ENCODE measurements around the gene CNTNAP2. TPM values are rescaled to one million over a fixed set of nuclear protein-coding genes. Genes with fewer than 3 reads are reported as not detected.
A peak's percentile ranks its signal among the peaks of the same experiment; 100 is the strongest.

CNTNAP2 gene
- total RNA-seq, 1 experiment from 2014 or later, result not detected

DNA sequence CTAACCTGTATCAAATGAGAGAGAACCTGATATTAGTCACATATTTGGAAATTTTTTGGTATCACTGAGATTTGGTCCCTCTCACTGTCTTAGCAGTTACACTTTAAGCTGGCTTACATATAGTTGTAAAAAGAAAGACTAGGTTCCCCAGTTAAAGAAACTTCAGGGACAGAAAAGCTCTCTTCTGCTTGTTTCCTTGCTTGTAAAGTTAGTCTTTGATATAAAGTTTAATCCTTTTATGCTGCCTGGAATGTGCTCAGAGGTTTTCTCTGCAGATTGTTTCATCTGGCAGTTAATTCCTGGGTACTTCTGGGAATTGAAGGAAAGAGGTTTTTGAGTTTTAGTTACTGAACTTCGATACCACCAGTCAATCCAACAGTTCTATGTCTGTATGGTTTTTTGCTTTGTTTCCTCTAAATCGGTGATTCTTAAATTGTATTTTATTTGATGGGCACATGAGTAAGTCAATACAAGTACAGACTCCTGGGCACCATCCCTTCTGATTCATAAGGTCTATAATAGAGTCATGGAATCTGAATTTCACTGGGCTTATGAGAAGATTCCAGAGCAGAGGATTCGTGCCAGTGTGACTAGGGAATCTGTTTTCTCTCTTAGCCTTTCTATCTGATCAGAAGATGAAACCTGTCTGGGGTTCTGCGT lies 1393.1 kb downstream of the CNTNAP2 start:
- in situ Hi-C loops (cut with HindIII; ENCODE audit: low sequenced_read_pairs), result no loop called here

DNA sequence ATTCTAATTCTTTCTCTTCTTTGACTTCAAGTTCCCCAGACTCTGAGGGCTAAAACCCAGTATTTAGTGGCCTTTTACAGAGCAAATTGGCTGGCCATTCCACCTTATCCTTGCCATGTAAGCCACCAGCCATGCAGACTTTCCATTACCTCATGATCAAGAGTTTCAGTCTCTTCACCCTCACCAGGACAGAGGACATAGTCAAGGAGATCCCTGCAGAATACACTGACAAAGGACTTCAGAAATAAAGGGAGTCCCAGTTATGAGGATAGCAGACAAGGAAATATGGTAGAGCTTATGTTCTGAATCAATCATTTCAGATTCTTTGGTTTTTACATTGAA lies 1393.6 kb downstream of the CNTNAP2 start:
- no peak for DNase-seq (ENCODE audit: low spot score)

More for the DNA sequence above, 1393.1 kb downstream of the CNTNAP2 start:
- DNase-seq (ENCODE audit: low spot score), result no peak

GRCh38 chr7:147510923-147511322 lies 1394.3 kb downstream of the CNTNAP2 start:
- in situ Hi-C loops (cut with HindIII; ENCODE audit: low sequenced_read_pairs), result no loop called here
- DNase-seq (ENCODE audit: low spot score), result no peak

More for the DNA sequence above, 1393.6 kb downstream of the CNTNAP2 start:
- in situ Hi-C loops (cut with HindIII; ENCODE audit: low sequenced_read_pairs), result no loop called here

- in situ Hi-C loops (cut with HindIII; ENCODE audit: low sequenced_read_pairs), result no loop called here
- DNase-seq (ENCODE audit: low spot score), result peak; percentile 20
Measured at GRCh38 chr7:147513451-147513850, 1396.8 kb downstream of the CNTNAP2 start.

DNA sequence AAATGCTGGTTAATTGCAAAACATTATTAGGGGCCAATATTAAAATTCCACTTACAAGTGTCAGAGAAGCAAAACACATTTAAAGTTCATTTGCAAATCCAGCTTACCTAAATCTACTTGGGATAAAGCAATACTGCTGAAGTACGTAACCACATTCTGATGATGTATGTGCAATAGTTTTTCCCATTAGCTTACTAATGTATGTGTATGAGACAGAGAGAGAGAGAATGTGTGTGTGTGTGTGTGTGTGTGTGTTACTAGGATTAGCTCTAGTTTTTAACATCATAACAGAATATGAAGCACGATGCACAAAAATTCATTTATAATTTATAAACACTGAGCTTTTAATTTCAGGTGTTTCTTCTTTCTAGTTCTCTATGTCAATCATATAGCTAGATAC lies 1399.8 kb downstream of the CNTNAP2 start:
- no peak for DNase-seq (ENCODE audit: low spot score)
- in situ Hi-C loops (cut with HindIII; ENCODE audit: low sequenced_read_pairs), result no loop called here

DNA sequence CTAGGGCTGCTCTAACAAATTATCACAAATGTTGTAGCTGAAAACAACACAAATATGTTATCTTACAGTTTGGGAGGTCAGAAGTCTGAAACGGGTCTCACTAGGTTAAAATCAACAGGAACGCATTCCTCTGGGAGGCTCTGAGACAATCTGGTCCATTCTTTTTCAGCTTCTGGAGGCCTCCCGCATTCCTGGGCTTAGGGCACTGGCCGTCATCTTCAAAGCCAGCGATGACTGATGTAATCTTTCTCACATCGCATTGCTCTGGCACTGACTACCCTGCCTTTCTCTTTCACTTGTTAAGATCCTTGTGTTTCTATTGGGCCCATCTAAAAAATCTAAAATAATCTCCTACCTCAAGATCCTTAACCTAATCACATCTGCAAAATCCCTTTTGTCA lies 1402.5 kb downstream of the CNTNAP2 start:
- no peak for DNase-seq (ENCODE audit: low spot score)

DNA sequence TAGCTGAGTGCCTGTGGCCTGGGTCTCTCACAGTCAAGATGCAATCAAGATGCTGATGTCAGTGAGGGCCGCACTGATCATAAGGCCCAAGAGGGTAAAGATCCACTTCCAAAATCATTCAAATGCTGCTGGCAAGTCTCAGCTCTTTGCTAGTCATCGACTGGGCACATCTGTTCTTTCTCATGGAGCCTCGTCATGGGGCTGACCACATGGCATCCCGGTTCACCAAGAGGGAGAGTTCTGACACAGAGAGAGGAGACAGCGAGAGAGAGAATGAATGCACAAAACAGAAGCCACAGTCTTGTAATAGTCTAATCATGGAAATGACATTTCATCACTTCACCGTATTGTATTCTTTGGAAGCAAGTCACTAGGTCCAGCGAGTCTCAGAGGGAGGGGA lies 1406.5 kb downstream of the CNTNAP2 start:
- DNase-seq (ENCODE audit: low spot score), result no peak
- in situ Hi-C loops (cut with HindIII; ENCODE audit: low sequenced_read_pairs), result no loop called here

More for the DNA sequence above, 1402.5 kb downstream of the CNTNAP2 start:
- in situ Hi-C loops (cut with HindIII; ENCODE audit: low sequenced_read_pairs), result no loop called here

DNA sequence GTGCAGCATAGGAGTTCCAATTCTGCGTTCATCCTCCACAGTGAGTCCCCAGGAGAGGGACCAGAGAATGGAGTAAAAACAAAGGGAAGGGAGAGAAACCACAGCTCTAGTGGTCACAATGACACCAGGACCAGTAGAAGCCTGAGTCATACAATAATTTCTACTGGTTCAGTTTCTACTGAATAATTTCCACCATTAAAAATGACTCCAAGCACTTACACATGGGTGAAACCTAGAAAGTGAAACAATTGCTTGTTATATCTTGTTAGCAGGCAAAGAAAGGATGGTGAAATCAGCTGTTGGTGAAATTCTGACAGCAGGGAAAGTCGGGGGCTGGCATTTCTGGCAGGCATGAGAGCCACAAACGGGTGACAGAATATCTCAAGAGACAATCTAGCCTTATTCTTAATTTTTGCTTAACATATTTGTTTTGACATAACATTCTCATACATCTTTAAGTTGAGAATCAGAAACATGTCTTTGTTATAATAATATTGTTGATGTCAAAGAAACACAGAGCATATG lies 1408.2 kb downstream of the CNTNAP2 start:
- DNase-seq (ENCODE audit: low spot score), result no peak
- in situ Hi-C loops (cut with HindIII; ENCODE audit: low sequenced_read_pairs), result no loop called here

GRCh38 chr7:147525325-147525724 lies 1408.7 kb downstream of the CNTNAP2 start:
- in situ Hi-C loops (cut with HindIII; ENCODE audit: low sequenced_read_pairs), result no loop called here

GRCh38 chr7:147535701-147536111 lies 1419.1 kb downstream of the CNTNAP2 start:
- DNase-seq (ENCODE audit: low spot score), result no peak
- in situ Hi-C loops (cut with HindIII; ENCODE audit: low sequenced_read_pairs), result no loop called here

More at GRCh38 chr7:147525325-147525724, 1408.7 kb downstream of the CNTNAP2 start:
- no peak for DNase-seq (ENCODE audit: low spot score)

- no peak for DNase-seq (ENCODE audit: low spot score)
- in situ Hi-C loops (cut with HindIII; ENCODE audit: low sequenced_read_pairs), result no loop called here
Measured at GRCh38 chr7:147539685-147540084, 1423.1 kb downstream of the CNTNAP2 start.

GRCh38 chr7:147540743-147541142 lies 1424.1 kb downstream of the CNTNAP2 start:
- in situ Hi-C loops (cut with HindIII; ENCODE audit: low sequenced_read_pairs), result no loop called here
- DNase-seq (ENCODE audit: low spot score), result no peak

- in situ Hi-C loops (cut with HindIII; ENCODE audit: low sequenced_read_pairs), result no loop called here
Measured at GRCh38 chr7:147541261-147541660, 1424.7 kb downstream of the CNTNAP2 start.

DNA sequence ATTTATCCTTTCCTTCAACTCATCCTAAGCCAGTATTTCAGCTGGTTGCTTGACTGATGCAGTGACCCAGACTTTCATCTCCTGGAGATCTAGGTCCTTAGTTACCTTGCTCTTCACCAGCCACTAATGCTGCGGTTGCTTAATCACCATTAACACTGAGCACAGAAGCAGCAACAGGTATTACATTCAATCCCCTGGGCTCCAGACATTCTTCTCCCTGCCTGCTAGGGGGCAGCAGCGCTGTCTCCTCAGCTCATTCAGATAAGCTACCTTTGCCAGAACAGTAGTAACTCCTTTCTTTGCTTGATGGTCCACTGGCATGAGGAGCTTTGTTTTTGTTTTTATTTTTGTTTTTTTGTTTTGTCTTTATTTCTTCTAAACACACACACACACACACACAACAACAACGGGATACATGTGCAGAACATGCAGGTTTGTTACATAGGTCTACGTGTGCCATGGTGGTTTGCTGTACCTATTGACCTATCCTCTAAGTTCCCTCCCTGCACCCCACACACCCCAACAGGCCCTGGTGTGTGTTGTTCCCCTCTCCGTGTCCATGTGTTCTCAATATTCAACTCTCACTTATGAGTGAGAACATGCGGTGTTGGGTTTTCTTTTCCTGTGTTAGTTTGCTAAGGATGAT lies 1430.8 kb downstream of the CNTNAP2 start:
- in situ Hi-C loops (cut with HindIII; ENCODE audit: low sequenced_read_pairs), result no loop called here
- DNase-seq (ENCODE audit: low spot score), result no peak

More at GRCh38 chr7:147541261-147541660, 1424.7 kb downstream of the CNTNAP2 start:
- DNase-seq (ENCODE audit: low spot score), result no peak

DNA sequence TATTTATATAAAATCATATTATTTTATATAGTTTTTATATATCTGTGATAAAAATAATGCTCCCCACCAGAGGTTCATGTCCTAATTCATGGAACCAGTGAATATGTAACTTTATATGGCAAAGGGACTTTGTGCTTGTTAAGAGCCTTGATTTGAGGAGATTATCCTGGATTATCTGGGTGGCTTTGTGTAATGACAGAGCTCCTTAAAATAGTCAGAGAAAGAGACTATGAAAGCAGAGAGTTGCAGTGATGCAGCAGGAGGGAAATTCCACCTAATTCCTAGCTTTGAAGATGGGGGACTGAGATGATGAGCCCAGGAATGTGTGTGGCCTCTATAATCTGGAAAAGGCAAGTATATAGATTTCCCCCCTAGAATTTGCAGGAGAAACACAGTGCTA lies 1439.7 kb downstream of the CNTNAP2 start:
- in situ Hi-C loops (cut with HindIII; ENCODE audit: low sequenced_read_pairs), result no loop called here
- DNase-seq (ENCODE audit: low spot score), result no peak

DNA sequence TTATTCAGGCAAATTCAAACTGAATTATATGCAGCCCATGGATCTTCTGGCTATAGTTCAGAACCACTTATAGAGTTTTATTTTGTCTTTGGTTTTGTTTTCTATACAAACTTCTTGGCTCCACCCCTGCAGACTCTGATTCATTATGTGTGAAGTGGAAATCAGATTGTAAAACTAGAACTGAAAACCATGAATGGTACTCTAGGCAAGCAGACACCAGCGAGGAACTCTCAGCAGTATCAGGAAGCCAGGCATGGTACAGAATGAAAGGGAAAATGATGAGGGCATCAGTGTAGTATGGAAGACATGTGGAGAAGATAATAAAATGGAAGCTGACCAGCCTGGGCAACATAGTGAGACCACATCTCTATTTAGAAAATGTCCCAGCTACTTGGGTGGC lies 1447.1 kb downstream of the CNTNAP2 start:
- in situ Hi-C loops (cut with HindIII; ENCODE audit: low sequenced_read_pairs), result no loop called here
- no peak for DNase-seq (ENCODE audit: low spot score)

DNA sequence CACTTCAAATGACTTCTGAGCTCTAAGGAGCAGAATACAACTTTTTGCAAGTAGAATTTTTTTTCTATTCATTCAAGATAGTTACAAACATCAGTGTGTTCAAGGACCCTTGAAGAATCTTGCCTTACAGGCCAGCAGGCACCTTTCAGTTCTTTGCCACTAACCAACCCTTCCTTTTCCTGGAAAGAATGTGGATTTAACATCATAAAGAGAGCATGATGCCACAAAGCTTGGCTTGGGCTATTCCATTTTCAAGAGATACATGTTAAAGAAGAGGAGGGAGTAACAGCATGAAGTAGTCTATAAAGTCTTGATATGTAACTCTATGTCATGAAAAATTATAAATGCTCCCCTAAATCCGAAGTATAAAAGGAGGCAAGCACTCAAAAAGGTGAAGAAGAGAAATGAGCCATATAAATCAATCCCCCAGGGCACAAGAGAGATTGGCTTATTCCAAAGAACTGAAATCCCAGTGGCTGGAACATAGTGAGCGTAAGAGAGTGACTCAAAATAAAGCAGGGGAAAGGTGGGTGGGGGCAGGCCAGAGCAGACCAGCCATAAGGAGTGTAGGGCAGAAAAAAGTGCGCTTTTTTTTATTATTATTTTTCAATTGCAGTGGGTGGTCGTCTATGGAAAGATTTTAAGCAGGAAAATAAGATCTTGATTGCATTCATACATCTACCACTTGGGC lies 1448.3 kb downstream of the CNTNAP2 start:
- in situ Hi-C loops (cut with HindIII; ENCODE audit: low sequenced_read_pairs), result no loop called here
- no peak for DNase-seq (ENCODE audit: low spot score)

GRCh38 chr7:147567043-147567442 lies 1450.4 kb downstream of the CNTNAP2 start:
- DNase-seq (ENCODE audit: low spot score), result no peak
- in situ Hi-C loops (cut with HindIII; ENCODE audit: low sequenced_read_pairs), result no loop called here

GRCh38 chr7:147569116-147569913 lies 1452.7 kb downstream of the CNTNAP2 start:
- in situ Hi-C loops (cut with HindIII; ENCODE audit: low sequenced_read_pairs), result no loop called here
- no peak for DNase-seq (ENCODE audit: low spot score)
